Prostate gland (tissue), 2 donors: ENCODE measurements around the gene MYO16.

ENCODE experiments used
- POLR2A ChIP-seq: fragments of 450-650 bp; IDR thresholded peaks from one replicate; pipeline ENCODE4 v1.6.1; 2016; ENCODE audit warnings: antibody characterized with exemption, mild to moderate bottlenecking
- POLR2AphosphoS5 ChIP-seq: sonication (generic); formaldehyde crosslinking; IDR thresholded peaks from one replicate; pipeline ENCODE4 v1.6.1; 2017; ENCODE audit warnings: antibody characterized with exemption
- TF ChIP-seq, protein P1 (sequence below), 4 experiments: fragments of 200-600 bp in 2 of 4; fragments of 450-650 bp in 2 of 4; sonication (generic) in 2 of 4; IDR thresholded peaks; 1 replicate in 3 of 4; 2 replicates in 1 of 4; pipeline ENCODE4 v1.5.1; 2016 to 2019; ENCODE audit warnings: antibody characterized with exemption in 4 of 4, mild to moderate bottlenecking in 2 of 4, moderate library complexity in 2 of 4

DNA sequence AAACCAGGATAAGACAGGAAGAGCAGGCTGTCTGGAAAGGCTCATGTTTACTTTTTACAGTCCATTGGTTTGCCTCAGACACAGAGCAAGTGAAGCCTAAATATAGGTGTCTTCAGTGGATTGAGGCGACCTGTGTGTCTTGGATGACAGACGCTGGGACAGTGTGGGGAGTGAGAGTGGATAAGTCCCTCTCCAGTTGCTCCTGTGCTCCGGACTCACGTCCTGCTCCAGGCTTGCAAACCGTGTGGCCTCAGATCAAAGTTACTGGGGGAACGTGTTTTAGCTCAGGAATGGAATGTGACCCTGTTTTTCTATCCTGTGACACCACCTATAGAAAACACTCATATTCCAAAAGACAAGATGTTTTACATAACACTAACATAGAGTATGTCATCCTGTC, 465.7 kb downstream of the MYO16 start:
- TF ChIP-seq, protein P1, sequence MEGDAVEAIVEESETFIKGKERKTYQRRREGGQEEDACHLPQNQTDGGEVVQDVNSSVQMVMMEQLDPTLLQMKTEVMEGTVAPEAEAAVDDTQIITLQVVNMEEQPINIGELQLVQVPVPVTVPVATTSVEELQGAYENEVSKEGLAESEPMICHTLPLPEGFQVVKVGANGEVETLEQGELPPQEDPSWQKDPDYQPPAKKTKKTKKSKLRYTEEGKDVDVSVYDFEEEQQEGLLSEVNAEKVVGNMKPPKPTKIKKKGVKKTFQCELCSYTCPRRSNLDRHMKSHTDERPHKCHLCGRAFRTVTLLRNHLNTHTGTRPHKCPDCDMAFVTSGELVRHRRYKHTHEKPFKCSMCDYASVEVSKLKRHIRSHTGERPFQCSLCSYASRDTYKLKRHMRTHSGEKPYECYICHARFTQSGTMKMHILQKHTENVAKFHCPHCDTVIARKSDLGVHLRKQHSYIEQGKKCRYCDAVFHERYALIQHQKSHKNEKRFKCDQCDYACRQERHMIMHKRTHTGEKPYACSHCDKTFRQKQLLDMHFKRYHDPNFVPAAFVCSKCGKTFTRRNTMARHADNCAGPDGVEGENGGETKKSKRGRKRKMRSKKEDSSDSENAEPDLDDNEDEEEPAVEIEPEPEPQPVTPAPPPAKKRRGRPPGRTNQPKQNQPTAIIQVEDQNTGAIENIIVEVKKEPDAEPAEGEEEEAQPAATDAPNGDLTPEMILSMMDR (IDR thresholded peaks at IDR 0.05) = no peak
- TF ChIP-seq POLR2A (no peak), POLR2AphosphoS5 (no peak)
